GM21381 (cell line): ENCODE data around the gene TAF1B.
A peak's percentile ranks its signal among the peaks of the same experiment; 100 is the strongest.
"Not testable (repeated sequence)": the region's sequence is repeated elsewhere in the genome, so short reads cannot be mapped to it uniquely, and the experiment has no call there.

Source experiments
- ATAC-seq: cut with Tn5 transposase; IDR thresholded peaks from one replicate; pipeline ENCODE4 v1.9.1; 2021; ENCODE audit warnings: mild to moderate bottlenecking, moderate library complexity; ENCODE audit not compliant: unreplicated experiment

TAF1B gene

DNA sequence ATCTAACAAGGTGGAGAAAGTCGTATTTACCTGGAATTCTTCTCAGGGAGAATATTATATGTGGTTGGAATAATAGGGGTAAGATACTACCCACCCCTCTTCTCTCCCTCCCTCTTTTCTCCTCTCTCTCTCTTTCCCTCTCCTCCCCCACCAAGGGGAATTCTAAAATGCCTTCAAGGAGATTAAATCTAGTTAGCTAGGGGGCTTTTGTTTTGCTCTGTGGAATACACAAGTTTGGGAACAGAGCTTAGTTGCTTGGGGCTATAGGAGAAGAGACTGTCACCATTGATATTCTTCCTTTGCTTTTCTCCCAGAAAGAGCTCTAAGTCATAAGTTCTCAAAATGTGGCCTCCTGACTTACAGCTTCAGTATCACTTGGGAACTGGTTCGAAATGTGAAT, 34.5 kb downstream of the TAF1B start:
- ATAC-seq: no peak

- no peak for ATAC-seq
Measured at GRCh38 chr2:9879455-9880194, 36.4 kb downstream of the TAF1B start.

DNA sequence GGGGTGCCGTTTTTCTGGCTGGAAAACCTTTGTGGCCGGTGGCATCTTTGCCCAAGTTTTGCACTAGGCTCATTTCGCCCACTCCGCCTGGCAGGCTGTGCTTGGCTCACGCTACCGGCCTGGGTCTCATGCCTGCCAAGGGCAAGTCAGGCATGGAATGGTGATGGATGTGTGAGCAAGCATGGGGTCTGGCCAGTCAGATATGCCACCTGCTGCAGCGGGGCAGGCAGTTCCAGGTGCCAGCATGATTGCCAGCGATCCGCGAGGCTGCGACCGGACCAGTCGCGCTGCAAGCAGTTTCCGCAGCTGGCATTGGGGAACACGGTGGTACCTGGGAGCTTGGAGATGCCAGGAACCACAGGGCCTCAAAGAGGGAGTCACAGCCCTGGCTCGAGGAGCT, 40.6 kb downstream of the TAF1B start:
- no peak for ATAC-seq

DNA sequence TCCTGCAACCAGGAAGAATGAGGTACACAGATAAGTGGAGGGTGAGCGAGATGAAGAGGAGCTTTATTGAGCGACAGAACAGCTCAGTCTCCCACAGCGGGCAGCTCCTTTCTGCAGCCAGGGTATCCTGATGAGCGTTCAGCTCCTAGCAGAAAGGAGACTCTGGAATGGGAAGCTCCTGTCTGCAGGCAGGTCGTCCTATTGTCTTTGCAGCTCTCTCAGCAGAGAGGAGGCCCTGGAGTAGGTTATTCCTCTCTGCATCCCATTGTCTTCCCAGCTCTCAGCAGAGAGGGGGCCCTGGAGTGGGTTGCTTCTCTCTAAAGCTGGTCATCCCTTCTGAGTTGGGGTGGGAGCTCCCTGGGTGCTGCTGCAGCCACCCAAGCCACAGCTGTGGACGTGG, 41.2 kb downstream of the TAF1B start:
- no peak for ATAC-seq

GRCh38 chr2:9885036-9885684, 41.9 kb downstream of the TAF1B start:
- ATAC-seq: no peak

- no peak for ATAC-seq
Measured at GRCh38 chr2:9887513-9887912, 44.2 kb downstream of the TAF1B start.

DNA sequence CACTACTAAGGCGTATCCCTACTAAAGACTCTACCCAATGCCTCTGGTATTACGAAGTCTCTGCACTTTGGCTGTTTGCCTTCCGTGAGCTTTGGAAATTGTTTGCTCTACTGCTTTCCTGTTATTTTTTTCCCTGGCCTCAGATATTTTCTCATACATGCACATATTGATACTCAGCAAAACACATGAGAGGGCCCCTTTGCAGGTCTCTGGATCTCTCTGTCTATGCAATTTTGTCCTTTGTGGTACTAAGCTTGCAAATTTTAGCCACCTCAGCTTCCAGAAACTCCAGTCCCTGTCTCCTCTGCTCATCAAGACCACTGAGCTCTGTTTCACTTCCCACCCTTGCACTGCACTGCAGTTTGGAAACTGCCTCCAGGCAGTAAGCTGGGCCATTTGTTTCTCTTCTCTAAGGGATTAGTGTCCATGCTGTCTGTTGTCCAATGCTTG, 46.6 kb downstream of the TAF1B start:
- no peak for ATAC-seq

DNA sequence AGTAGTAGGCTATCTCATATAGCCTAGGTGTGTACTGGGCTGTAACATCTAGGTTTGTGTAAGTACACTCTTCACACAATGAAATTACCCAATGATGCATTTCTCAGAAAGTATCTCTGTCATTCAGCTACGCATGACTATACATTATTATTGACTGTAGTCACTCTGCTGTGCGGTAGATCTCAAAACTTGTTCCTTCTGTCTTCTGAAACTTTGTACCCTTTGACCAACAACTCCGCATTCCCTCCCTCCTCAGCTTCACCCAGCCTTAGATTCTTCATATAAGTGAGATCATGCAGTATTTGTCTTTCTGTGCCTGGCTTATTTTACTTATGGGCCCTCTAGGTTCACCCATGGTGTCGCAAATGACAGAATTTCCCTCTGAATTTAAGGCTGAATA, 49.0 kb downstream of the TAF1B start:
- ATAC-seq: no peak

- no peak for ATAC-seq
Measured at GRCh38 chr2:9895669-9896590, 52.7 kb downstream of the TAF1B start.

- peak; percentile 58 for ATAC-seq
Measured at GRCh38 chr2:9897331-9897737, 54.1 kb downstream of the TAF1B start.

- ATAC-seq: no peak
Measured at GRCh38 chr2:9897846-9898245, 54.6 kb downstream of the TAF1B start.

DNA sequence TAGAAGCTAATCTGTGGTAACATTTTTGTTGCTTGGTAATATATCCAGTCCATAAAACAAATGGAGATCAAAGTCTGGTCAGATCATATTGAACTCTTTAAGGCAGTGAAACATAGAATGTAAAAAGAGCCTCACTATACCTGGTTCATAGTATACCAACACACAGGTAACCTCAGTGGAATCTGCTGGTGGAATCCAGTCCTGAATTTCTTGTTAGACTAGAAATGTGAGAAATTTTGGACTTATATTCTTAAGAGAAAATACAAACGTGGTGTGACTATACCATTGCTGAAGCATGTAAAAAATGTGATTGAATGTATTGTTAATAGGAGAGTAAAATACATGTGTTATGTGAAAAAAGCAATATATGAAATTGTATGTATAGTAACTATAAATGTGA, 62.1 kb downstream of the TAF1B start:
- ATAC-seq: no peak

DNA sequence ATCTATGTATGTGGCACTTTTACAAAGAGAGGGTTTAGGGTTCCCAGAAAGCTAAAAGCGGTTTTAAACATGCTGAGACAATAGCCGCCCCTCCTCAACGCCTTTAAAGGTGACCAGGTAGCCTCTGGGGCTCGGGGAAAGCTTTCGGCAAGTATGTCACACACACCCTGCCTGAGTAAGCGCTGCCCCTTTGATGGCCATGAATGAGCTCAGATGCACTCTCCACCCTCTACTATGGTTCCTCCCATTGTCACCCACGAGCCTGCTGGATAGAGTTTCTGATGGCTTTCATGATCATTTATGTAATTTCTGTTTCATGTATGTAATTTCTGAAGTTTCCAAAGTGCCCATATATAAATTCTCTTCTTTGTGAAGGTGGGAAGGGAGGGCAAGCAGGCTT, 64.1 kb downstream of the TAF1B start:
- ATAC-seq: no peak

- ATAC-seq: no peak
Measured at GRCh38 chr2:9908639-9909038, 65.4 kb downstream of the TAF1B start.

DNA sequence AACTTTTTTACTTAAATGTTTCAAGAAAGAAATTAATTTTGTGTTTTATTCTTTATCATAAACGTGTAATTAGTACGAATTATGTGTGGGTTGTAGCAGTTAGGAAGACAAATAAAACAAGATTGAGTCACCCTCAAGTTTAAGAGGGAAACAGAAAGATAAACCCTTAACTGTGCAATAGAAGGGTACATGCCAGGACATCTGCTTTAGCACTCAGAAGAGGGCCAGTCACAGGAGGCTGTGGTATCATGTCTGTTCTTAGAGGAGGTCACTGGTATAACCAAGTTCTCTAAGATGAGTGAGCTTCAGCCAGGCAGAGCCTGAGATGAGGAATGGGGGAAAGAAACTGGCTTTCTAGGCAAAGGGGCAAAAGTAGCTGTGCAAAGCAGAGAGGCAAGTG, 65.8 kb downstream of the TAF1B start:
- no peak for ATAC-seq

DNA sequence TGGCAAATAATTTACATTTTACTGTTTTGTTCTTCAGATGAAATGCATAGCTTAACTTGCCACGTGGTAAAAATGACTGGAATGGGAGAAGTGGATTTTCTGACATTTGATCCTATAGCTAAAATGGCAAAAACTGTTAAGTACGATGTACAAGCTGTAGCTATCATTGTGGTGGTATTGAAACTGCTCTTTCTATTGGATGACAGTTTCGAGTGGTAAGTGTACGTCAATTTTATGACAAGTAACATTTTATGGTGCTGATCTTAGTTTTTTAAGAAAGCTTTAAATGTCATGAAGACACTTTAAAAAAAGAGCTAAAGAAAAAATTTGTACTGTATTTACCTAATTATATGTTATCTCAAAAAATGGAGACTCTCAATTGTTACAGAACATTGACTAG, 67.4 kb downstream of the TAF1B start:
- ATAC-seq: no peak

DNA sequence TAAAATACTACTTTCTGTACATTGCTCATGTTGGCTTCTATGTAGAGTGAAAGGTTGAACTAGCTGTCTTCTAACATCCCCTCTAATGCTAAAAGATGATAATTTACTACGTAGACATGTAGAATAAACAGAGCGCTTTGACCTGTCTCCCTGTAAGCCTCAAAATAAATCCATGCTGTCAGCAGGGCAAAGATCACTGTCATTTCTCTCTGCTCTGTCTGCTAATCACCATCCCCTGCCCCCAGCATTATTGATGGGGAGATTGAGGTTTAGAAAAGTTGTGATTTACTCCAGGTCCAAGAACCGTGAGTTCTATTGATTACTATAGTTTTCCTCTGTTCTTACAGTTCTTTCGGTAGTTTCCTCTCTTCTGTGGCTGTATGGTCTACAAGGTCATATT, 69.2 kb downstream of the TAF1B start:
- no peak for ATAC-seq

GRCh38 chr2:9914384-9915065, 71.3 kb downstream of the TAF1B start:
- ATAC-seq: peak; percentile 99

- no peak for ATAC-seq
Measured at GRCh38 chr2:9918275-9918674, 75.0 kb downstream of the TAF1B start.

- no peak for ATAC-seq
Measured at GRCh38 chr2:9919512-9919911, 76.2 kb downstream of the TAF1B start.

GRCh38 chr2:9927020-9927419, 83.7 kb downstream of the TAF1B start:
- not testable (repeated sequence) for ATAC-seq
